Activated CD4-positive, CD25-positive, alpha-beta regulatory T cell treated with anti-CD3 and anti-CD28 coated beads, Interleukin-2, amount 50 U/mL, for 16 hours (primary cell): ENCODE data around the gene ATP13A3.
A peak's percentile ranks its signal among the peaks of the same experiment; 100 is the strongest.
"Not testable (repeated sequence)": the region's sequence is repeated elsewhere in the genome, so short reads cannot be mapped to it uniquely, and the experiment has no call there.

Experiments
- DNase-seq: peaks from one replicate; pipeline ENCODE4 v3.0.0-alpha.2; 2020; ENCODE audit warnings: low read depth, low spot score

Gene ATP13A3

GRCh38 chr3:194486540-194487288 lies at the start of gene ATP13A3:
Gene ATP13A3 (minus strand): TSS chr3:194487002. CDS start chr3:194462190, 24,812 bp downstream.
- DNase-seq, result peak; percentile 77

DNA sequence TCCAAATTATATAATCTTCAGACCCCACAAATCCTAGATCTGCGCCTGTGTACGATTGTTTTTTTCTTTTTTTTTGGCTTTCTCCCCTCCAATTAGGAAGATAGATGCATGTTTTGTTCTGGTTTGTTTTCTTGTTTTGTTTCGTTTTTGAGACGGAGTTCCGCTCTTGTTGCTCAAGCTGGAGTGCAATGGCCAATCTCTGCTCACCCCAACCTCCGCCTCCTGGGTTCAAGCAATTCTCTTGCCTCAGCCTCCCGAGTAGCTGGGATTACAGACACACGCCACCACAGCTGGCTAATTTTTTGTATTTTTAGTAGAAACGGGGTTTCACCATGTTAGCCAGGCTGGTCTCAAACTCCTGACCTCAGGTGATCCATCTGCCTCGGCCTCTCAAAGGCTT lies 48.4 kb upstream of the ATP13A3 start:
- not testable (repeated sequence) for DNase-seq

GRCh38 chr3:194534243-194534642 lies 47.4 kb upstream of the ATP13A3 start:
- no peak for DNase-seq

DNA sequence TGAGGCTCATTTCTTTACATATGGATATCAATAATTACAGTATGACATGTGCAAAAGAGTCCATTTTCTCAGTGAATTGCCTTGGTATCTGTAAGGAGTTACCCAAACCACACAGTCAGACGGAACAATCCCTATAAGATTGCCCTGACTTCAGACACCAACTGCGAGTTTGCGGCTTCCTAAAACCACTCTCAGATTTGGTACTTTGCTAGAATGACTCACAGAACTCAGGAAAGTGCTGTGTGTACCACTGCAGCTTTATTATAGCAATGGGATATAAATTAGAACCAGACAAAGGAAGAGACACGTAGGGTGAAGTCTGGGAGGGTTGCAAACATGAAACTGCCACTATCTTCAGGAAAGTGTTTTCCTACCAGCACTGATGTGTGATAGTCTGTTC lies 45.8 kb upstream of the ATP13A3 start:
- DNase-seq, result no peak

DNA sequence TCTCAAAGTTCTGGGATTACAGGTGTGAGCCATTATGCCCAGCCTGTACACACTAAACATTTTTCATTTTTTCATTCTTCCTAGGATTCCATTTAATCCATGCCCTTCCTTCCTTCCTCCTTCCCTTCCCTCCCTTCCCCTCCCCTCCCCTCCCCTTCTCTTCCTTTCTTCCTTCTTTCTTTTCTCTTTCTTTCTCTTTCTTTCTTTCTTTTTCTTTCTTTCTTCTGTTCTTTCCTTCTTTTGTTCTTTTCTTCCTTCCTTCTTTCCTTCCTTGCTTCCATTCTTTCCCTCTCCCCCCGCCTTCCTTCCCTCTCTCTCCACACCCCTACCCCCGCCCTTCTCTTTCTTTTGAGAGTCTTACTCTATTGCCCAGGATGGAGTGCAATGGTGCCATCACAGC lies 40.9 kb upstream of the ATP13A3 start:
- DNase-seq, result no peak

DNA sequence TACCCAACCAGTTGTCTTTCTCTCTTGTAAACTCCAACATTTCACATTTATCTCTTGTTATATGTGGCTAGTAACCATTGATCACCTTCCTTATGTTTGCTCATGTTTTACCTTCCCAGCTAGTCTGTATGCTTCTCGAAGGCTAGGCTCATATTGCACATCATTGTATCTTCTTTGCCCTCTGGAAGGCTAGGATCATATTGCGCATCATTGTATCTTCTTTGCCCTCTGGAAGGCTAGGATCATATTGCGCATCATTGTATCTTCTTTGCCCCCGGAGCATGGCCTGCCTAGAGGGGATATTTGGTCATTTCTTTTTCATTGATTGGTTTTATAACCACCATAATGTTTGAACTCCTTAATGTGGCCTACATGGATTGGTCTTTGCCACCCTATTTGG lies 39.4 kb upstream of the ATP13A3 start:
- DNase-seq, result no peak

GRCh38 chr3:194522579-194523046 lies 35.8 kb upstream of the ATP13A3 start:
- DNase-seq, result no peak

DNA sequence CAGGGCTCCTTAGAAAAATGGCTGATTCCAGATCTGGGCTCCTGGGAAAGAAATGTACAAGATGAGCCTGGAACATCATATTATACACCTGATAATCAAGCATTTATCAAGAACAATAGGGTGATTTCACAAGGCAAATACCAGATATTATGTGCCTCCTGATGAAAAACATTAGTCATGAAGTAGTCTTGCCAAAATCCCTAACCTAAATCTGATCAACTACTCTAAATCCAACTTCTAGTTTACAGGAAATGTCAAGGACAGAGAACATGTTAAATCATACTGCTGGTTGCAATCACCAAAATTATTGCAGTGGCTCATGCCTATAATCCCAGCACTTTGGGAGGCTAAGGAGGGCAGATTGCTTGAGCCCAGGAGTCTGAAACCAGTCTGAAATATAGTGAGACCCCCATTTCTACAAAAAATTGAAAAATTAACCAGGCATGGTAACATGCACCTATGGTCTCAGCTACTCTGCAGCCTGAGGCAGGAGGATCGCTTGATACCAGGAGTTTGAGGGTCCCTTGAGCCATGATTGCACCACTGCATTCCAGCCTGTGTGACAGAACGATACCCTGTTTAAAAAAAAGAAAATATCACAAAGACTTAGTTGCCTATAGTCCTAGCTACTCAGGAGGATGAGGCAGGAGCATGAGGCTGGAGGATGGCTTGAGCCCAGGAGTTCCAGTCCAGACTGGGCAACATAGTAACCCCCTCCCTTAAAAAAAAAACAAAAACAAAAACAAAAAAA lies 34.9 kb upstream of the ATP13A3 start:
- no peak for DNase-seq

DNA sequence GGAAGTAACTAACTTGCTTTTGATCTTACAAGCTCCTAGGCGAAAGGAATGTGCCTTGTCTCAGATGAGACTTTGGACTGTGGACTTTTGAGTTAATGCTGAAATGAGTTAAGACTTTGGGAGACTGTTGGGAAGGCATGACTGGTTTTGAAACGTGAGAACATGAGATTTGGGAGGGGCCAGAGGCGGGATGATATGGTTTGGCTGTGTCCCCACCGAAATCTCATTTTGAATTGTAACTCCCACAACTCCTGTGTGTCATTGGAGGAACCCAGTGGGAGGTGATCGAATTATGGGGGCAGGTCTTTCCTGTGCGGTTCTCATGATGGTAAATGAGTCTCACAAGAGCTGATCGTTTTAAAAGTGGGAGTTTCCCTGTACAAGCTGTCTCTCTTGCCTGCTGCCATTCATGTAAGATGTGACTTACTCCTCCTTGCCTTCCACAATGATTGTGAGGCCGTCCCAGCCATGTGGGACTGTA lies 33.9 kb upstream of the ATP13A3 start:
- DNase-seq, result peak; percentile 34

- not testable (repeated sequence) for DNase-seq
These were observed 33.4 kb upstream of the ATP13A3 start for GRCh38 chr3:194520201-194520600.

DNA sequence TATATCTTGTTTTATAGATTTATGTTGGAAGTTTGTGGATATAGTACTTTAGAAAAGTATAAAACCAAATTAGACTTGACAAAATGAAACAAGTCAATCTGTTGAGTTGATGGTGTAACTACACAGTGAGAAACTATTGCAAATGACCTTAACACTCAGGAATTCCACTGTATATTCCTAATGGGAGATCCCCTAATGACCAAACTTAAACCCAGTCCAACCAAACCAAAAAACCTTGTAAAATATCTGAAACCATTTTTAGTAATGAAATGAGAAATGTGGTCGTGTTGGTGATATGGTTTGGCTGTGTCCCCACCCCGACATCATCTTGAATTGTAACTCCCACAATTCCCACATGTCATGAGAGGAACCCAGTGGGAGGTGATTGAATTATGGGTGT lies 31.9 kb upstream of the ATP13A3 start:
- DNase-seq, result no peak

DNA sequence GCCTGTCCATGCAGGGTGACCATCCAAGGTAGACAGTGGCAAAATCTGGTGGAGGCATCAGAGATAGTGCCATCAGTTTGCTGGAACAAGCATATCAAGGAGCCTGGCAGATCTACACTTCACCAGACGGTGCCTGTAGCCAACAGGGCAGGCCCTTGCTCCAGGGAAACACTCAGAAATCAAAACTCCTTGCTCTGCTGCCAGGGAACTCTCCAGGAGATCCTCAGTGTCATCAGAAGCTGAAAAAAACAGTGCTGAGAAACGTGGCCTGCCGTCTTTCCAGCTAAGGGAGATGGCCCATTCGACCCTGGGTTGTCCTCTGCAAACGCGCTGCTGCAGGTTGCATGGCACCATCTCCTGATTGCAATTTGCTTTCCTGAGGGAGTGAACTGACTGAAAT lies 30.5 kb upstream of the ATP13A3 start:
- no peak for DNase-seq

- DNase-seq, result no peak
These were observed 27.8 kb upstream of the ATP13A3 start for GRCh38 chr3:194514626-194515025.

DNA sequence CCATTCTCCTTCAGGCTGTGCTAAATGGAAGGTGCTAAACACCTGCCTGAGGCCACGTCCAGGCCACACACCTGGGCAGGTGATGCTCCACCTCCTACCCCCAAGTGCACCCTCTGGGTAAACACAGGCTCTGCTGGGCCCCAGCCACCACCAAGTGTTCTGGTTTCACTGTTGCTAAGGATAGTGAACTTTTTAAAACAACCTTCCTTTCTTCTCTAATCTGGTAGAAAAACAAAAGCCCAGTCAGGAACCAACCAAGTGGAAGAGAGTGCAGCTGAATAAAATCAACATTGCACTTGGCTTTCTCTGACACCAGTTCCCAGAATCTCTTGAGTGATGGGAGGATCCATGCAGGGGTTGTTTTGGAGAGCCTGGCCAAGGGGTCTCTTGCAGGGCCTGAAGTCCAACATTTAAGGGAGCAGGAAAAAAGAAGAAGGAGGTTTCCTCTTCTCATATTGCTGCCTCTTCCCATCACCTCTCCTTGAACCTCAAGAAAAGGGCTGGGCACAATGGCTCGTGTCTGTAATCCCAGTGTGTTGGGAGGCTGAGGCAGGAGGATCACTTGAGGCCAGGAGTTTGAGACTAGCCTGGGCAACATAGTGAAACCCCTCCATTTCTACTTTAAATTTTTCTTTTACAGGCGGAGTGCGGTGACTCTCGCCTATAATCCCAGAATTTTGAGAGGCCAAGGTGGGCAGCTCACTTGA lies 26.2 kb upstream of the ATP13A3 start:
- no peak for DNase-seq

DNA sequence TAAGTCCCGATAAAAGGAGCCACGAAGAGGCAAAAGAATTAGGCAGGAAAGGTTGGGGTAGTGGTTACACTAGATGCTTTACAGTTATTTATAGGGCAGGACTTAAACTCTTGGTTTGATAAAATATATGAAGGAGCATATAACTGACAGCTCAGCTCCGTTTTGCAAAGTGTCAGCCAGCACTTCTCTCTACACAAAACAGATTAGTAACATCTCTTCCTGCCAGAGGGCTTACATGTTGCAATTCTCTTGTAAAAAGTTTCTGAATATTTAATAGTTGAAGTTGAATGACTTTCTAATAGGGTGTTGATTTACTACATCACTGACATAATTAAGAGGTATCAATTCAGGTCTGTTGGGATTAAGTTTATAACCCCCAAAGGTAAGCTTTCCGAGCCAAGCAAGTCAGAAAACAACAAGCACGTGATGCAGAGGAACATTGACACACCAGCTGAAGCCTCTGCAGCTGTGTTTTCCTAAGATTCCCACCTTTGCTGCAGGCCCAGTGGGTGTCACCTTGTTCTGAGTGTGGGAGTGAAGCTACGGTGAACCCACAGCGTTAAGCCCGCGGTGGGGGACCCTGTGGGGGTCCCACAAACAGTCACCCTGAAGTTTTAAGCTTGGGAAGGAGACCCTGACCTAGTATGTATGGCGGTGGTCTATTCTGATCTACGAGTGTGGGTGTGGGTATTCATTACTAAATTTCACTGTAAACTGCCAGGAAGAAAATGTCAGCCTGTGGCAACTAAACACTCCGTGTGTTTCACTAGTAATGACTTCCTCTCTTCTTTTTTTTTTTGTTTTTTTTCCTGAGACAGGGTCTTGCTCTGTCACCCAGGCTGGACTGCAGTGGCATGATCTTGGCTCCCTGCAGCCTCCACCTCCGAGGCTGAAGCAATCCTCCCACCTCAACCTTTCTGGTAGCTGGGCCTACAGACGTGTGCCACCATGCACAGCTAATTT lies 22.0 kb upstream of the ATP13A3 start:
- DNase-seq, result no peak

DNA sequence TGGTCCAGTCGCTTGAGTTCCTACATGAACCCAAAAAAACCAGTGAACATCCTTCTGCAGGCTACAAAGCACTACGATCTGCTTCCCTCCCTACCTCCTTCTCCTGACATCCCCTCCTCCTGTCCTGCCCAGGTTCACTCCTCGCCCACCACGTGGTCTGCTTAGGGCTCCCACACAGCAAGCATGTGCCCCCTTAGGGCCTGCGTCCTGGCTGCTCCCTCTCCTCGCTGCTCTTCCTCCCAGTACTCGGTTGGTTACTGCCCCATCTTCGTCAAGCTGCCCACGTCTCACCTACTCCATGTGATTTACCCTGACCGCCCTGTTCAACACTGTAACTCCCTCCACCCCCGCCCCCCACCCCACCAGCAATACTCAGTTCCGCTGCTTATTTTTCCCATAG lies 20.8 kb upstream of the ATP13A3 start:
- DNase-seq, result no peak

- DNase-seq, result no peak
These were observed 19.1 kb upstream of the ATP13A3 start for GRCh38 chr3:194505791-194506415.

GRCh38 chr3:194504861-194505260 lies 18.1 kb upstream of the ATP13A3 start:
- DNase-seq, result no peak

GRCh38 chr3:194504146-194504545 lies 17.3 kb upstream of the ATP13A3 start:
- no peak for DNase-seq

GRCh38 chr3:194503081-194503531 lies 16.3 kb upstream of the ATP13A3 start:
- no peak for DNase-seq
